ENCODE data around the gene ITGA7. TPM values are rescaled to one million over a fixed set of nuclear protein-coding genes. Genes with fewer than 3 reads are reported as not detected.

ITGA7 gene
- total and polyA plus RNA-seq, 9 donors: 4.9 to 69.6 (median 25.9) TPM

GRCh38 chr12:55703901-55704761 lies 3.6 kb downstream of the ITGA7 start:
- peak in 2 of 5 donors; percentile 24 to 41 for DNase-seq
- no peaks in the 10 kb centered on the region for H3K27me3 ChIP-seq
- no peaks in the 10 kb centered on the region for H3K9me3 ChIP-seq
- H3K4me1 ChIP-seq (ENCODE audit: insufficient read depth): peaks cover 5% of the 10 kb centered on the region
- no peak overlapping the region for H3K27ac ChIP-seq
- 77 to 86% (median 78%) methylated on average over 6 of the region's 6 CpGs for WGBS, 3 donors
- TF ChIP-seq EP300 (IDR thresholded peaks at IDR 0.05) (no peak), CTCF (IDR thresholded peaks at IDR 0.05) (no peak)
- no peak overlapping the region for H3K4me3 ChIP-seq
- intact Hi-C loops (cut with DNase I): no loop called here
- no peaks in the 10 kb centered on the region for H3K36me3 ChIP-seq

GRCh38 chr12:55703288-55703687 lies 4.4 kb downstream of the ITGA7 start:
- Histone ChIP-seq H3K9me3 (no peaks in the 10 kb centered on the region), H3K36me3 (no peaks in the 10 kb centered on the region), H3K4me3 (no peak overlapping the region), H3K27ac (no peak overlapping the region), H3K27me3 (no peaks in the 10 kb centered on the region), H3K4me1 (ENCODE audit: insufficient read depth) (peaks cover 5% of the 10 kb centered on the region)
- intact Hi-C loops (cut with DNase I): no loop called here
- 75 to 87% (median 79%) methylated on average over 2 of the region's 2 CpGs for WGBS, 3 donors
- TF ChIP-seq POLR2A (IDR thresholded peaks at IDR 0.05) (no peak), EP300 (IDR thresholded peaks at IDR 0.05) (no peak), CTCF (IDR thresholded peaks at IDR 0.05) (no peak)
- DNase-seq: peak in 1 of 5 donors; percentile 9

GRCh38 chr12:55702861-55703260 lies 4.8 kb downstream of the ITGA7 start:
- WGBS, 3 donors: 81 to 90% (median 86%) methylated on average over 8 of the region's 8 CpGs
- Histone ChIP-seq H3K36me3 (no peaks in the 10 kb centered on the region), H3K27me3 (no peaks in the 10 kb centered on the region), H3K9me3 (no peaks in the 10 kb centered on the region), H3K27ac (no peak overlapping the region), H3K4me1 (ENCODE audit: insufficient read depth) (peaks cover 5% of the 10 kb centered on the region), H3K4me3 (no peak overlapping the region)
- intact Hi-C loops (cut with DNase I): no loop called here
- TF ChIP-seq EP300 (IDR thresholded peaks at IDR 0.05) (no peak), POLR2A (IDR thresholded peaks at IDR 0.05) (no peak), CTCF (IDR thresholded peaks at IDR 0.05) (no peak)
- no peak for DNase-seq

- intact Hi-C loops (cut with DNase I): no loop called here
- peak in 1 of 5 donors; percentile 27 for DNase-seq
- H3K9me3 ChIP-seq: no peaks in the 10 kb centered on the region
- no peaks in the 10 kb centered on the region for H3K4me1 ChIP-seq (ENCODE audit: insufficient read depth)
- WGBS, 3 donors: 81 to 83% (median 81%) methylated on average over 21 of the region's 21 CpGs
- no peak overlapping the region for H3K27ac ChIP-seq
- H3K36me3 ChIP-seq: no peaks in the 10 kb centered on the region
- no peak overlapping the region for H3K4me3 ChIP-seq
- no peaks in the 10 kb centered on the region for H3K27me3 ChIP-seq
- TF ChIP-seq POLR2A (IDR thresholded peaks at IDR 0.05) (no peak), EP300 (IDR thresholded peaks at IDR 0.05) (no peak), CTCF (IDR thresholded peaks at IDR 0.05) (no peak)
These were observed 7.3 kb downstream of the ITGA7 start for GRCh38 chr12:55700255-55701018.

All from ovary (tissue), 9 donors.